Measurements from ENCODE around the gene CDH2. TPM values are rescaled to one million over a fixed set of nuclear protein-coding genes. Genes with fewer than 3 reads are reported as not detected.

Gene CDH2
- total and polyA plus RNA-seq, 2 experiments from 2014 or later = 81.8 to 117 TPM

- H3K27me3 ChIP-seq = no peaks in the 10 kb centered on the region
- WGBS (ENCODE audit: low lambda C conversion rate, missing lambda C conversion rate) = 82% methylated on average over 3 of the region's 3 CpGs
- H3K9me3 ChIP-seq (ENCODE audit: low read depth) = no peaks in the 10 kb centered on the region
- H2AFZ ChIP-seq = no peak overlapping the region
- no peaks in the 10 kb centered on the region for H3K4me1 ChIP-seq (ENCODE audit: insufficient read depth)
- peaks cover 32% of the 10 kb centered on the region for H3K79me2 ChIP-seq
- H3K36me3 ChIP-seq (replicated peaks; ENCODE audit: insufficient read depth, low read depth) = no peaks in the 10 kb centered on the region
- no peak for DNase-seq (ENCODE audit: low spot score)
- TF ChIP-seq EZH2 (IDR thresholded peaks at IDR 0.05; ENCODE audit: borderline replicate concordance) = no peak
- no peaks in the 10 kb centered on the region for H3K9me2 ChIP-seq (replicated peaks; ENCODE audit: insufficient read depth)
- no peaks in the 10 kb centered on the region for H4K20me1 ChIP-seq (ENCODE audit: insufficient read depth, poor library complexity, severe bottlenecking)
- no peak overlapping the region for H3K4me2 ChIP-seq
- no peak overlapping the region for H3K4me3 ChIP-seq
- no peak overlapping the region for H3K27ac ChIP-seq
Observed at GRCh38 chr18:28045880-28046279, 131.1 kb downstream of the CDH2 start.

GRCh38 chr18:28045176-28045810 is 131.6 kb downstream of the CDH2 start:
- no peaks in the 10 kb centered on the region for H4K20me1 ChIP-seq (ENCODE audit: insufficient read depth, poor library complexity, severe bottlenecking)
- no peak overlapping the region for H3K4me3 ChIP-seq
- no peaks in the 10 kb centered on the region for H3K9me3 ChIP-seq (ENCODE audit: low read depth)
- no peak overlapping the region for H2AFZ ChIP-seq
- H3K27ac ChIP-seq = no peak overlapping the region
- TF ChIP-seq CTCF (IDR thresholded peaks at IDR 0.05; ENCODE audit: poor library complexity) (no peak), EZH2 (IDR thresholded peaks at IDR 0.05; ENCODE audit: borderline replicate concordance) (no peak), EZH2phosphoT487 (IDR thresholded peaks at IDR 0.05; ENCODE audit: low read depth, severe bottlenecking, unreplicated experiment) (no peak)
- H3K27me3 ChIP-seq = no peaks in the 10 kb centered on the region
- 51% methylated on average over 3 of the region's 3 CpGs for WGBS (ENCODE audit: low lambda C conversion rate, missing lambda C conversion rate)
- peaks cover 32% of the 10 kb centered on the region for H3K79me2 ChIP-seq
- H3K9me2 ChIP-seq (replicated peaks; ENCODE audit: insufficient read depth) = no peaks in the 10 kb centered on the region
- H3K4me1 ChIP-seq (ENCODE audit: insufficient read depth) = no peaks in the 10 kb centered on the region
- H3K36me3 ChIP-seq (replicated peaks; ENCODE audit: insufficient read depth, low read depth) = no peaks in the 10 kb centered on the region
- peak; percentile 11 for DNase-seq (ENCODE audit: low spot score)
- H3K4me2 ChIP-seq = no peak overlapping the region

- H3K27ac ChIP-seq = no peak overlapping the region
- no peaks in the 10 kb centered on the region for H3K4me1 ChIP-seq (ENCODE audit: insufficient read depth)
- H4K20me1 ChIP-seq (ENCODE audit: insufficient read depth, poor library complexity, severe bottlenecking) = no peaks in the 10 kb centered on the region
- WGBS (ENCODE audit: low lambda C conversion rate, missing lambda C conversion rate) = 88% methylated on average over 4 of the region's 4 CpGs
- no peaks in the 10 kb centered on the region for H3K9me3 ChIP-seq (ENCODE audit: low read depth)
- H3K9me2 ChIP-seq (replicated peaks; ENCODE audit: insufficient read depth) = no peaks in the 10 kb centered on the region
- TF ChIP-seq EZH2 (IDR thresholded peaks at IDR 0.05; ENCODE audit: borderline replicate concordance) (no peak), CTCF (IDR thresholded peaks at IDR 0.05; ENCODE audit: poor library complexity) (no peak), EZH2phosphoT487 (IDR thresholded peaks at IDR 0.05; ENCODE audit: low read depth, severe bottlenecking, unreplicated experiment) (no peak)
- peaks cover 36% of the 10 kb centered on the region for H3K79me2 ChIP-seq
- H3K4me3 ChIP-seq = no peak overlapping the region
- no peak for DNase-seq (ENCODE audit: low spot score)
- H3K27me3 ChIP-seq = no peaks in the 10 kb centered on the region
- no peaks in the 10 kb centered on the region for H3K36me3 ChIP-seq (replicated peaks; ENCODE audit: insufficient read depth, low read depth)
- no peak overlapping the region for H2AFZ ChIP-seq
- H3K4me2 ChIP-seq = no peak overlapping the region
Observed at GRCh38 chr18:28044036-28044435, 132.9 kb downstream of the CDH2 start.

- TF ChIP-seq CTCF (IDR thresholded peaks at IDR 0.05; ENCODE audit: poor library complexity) = no peak
- TF ChIP-seq EZH2phosphoT487 (IDR thresholded peaks at IDR 0.05; ENCODE audit: low read depth, severe bottlenecking, unreplicated experiment) = no peak
- TF ChIP-seq EZH2 (IDR thresholded peaks at IDR 0.05; ENCODE audit: borderline replicate concordance) = no peak
- Histone ChIP-seq H3K4me3 (no peak overlapping the region), H3K27ac (no peak overlapping the region), H3K36me3 (replicated peaks; ENCODE audit: insufficient read depth, low read depth) (no peaks in the 10 kb centered on the region), H2AFZ (no peak overlapping the region), H3K4me1 (ENCODE audit: insufficient read depth) (no peaks in the 10 kb centered on the region), H3K4me2 (no peak overlapping the region), H3K79me2 (peaks cover 35% of the 10 kb centered on the region), H4K20me1 (ENCODE audit: insufficient read depth, poor library complexity, severe bottlenecking) (no peaks in the 10 kb centered on the region), H3K27me3 (no peaks in the 10 kb centered on the region), H3K9me3 (ENCODE audit: low read depth) (no peaks in the 10 kb centered on the region), H3K9me2 (replicated peaks; ENCODE audit: insufficient read depth) (no peaks in the 10 kb centered on the region)
- 79% methylated on average over 3 of the region's 3 CpGs for WGBS (ENCODE audit: low lambda C conversion rate, missing lambda C conversion rate)
- DNase-seq (ENCODE audit: low spot score) = no peak
Observed at GRCh38 chr18:28043631-28044030, 133.3 kb downstream of the CDH2 start.
